ENCODE results near the gene ZFR2. TPM values are rescaled to one million over a fixed set of nuclear protein-coding genes. Genes with fewer than 3 reads are reported as not detected.

Gene ZFR2
- total RNA-seq, 1 donor, result not detected

DNA sequence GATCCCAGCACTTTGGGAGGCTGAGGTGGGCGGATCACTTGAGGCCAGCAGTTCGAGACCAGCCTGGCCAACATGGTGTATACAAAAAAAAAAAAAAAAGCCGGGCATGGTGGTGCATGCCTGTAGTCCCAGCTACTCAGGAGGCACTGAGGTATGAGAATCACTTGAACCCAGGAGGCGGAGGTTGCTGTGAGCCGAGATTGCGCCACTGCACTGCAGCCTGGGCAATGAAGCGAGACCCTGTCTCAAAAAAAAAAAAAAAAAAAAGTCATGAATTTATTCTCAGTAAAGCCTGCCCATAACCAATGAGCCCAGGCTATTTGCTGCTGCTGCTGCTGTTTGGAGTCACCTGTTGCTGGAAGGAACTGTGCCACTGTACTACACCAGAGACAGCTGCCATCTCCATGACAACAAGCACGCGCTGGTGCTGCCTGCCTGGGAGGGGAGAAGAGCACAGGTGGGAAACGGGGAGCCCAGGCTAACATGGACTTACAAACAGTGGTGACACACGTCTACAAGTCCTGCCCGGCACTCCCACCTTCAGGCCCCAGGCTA is 11.3 kb downstream of the ZFR2 start:
- DNase-seq (ENCODE audit: low read depth), result no peak
- TF ChIP-seq, protein P1, sequence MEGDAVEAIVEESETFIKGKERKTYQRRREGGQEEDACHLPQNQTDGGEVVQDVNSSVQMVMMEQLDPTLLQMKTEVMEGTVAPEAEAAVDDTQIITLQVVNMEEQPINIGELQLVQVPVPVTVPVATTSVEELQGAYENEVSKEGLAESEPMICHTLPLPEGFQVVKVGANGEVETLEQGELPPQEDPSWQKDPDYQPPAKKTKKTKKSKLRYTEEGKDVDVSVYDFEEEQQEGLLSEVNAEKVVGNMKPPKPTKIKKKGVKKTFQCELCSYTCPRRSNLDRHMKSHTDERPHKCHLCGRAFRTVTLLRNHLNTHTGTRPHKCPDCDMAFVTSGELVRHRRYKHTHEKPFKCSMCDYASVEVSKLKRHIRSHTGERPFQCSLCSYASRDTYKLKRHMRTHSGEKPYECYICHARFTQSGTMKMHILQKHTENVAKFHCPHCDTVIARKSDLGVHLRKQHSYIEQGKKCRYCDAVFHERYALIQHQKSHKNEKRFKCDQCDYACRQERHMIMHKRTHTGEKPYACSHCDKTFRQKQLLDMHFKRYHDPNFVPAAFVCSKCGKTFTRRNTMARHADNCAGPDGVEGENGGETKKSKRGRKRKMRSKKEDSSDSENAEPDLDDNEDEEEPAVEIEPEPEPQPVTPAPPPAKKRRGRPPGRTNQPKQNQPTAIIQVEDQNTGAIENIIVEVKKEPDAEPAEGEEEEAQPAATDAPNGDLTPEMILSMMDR (IDR thresholded peaks at IDR 0.05; ENCODE audit: insufficient read depth, low read length), result no peak

DNA sequence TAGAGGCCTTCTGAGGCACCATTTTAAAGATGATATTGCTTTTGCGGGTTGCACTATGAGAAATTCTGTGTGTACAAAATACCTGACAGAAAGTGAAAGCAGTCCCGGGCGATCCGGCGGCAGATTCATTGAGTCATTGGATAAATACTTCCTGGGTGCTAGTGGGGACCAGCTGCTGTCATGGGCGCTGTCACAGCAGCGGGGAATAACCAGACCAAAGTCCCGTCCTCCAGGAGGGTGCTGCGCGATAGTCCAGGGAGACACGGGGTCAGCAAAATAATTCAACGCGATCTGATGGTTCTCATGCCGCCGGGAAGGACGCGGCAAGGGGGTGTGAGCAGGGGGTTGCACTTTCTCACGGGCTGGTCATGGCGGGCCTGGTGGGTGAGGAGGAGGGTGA is 13.5 kb downstream of the ZFR2 start:
- no peak overlapping the region for H3K4me3 ChIP-seq (ENCODE audit: low read depth, low read length)
- no peak for DNase-seq (ENCODE audit: low read depth)
- TF ChIP-seq, protein P1 (IDR thresholded peaks at IDR 0.05; ENCODE audit: insufficient read depth, low read length), result no peak

More for the DNA sequence above, 11.3 kb downstream of the ZFR2 start:
- H3K4me3 ChIP-seq (ENCODE audit: low read depth, low read length), result no peak overlapping the region

DNA sequence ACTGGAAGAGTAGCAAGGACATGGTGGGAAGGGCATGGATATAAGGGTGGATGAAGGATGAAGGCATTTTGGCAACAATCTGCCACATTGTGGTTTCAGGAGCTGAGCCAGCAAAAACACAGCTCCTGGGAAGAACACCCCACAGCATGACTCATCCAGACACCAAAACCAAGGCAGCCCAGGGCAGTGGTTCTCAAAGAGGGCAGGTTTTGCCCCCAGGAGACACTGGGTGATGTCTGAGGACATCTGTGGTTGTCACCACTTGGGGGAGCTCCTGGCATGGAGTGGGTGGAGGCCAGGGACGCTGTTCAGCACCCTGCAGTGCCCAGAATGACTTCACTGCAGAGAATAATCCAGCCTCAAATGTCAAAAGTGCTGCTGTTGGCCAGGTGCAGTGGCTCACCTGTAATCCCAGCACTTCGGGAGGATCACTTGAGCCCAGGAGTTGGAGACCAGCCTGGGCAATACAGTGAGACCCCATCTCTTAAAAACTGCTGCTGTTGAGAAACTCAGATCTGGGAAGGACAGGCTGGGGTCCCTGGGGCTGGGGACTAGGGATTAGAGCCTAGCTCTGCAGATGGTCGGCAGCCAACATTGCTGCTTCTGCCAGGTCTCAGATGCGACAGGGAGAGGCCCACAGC is 16.1 kb downstream of the ZFR2 start:
- no peak overlapping the region for H3K4me3 ChIP-seq (ENCODE audit: low read depth, low read length)
- DNase-seq (ENCODE audit: low read depth), result peak; percentile 71
- TF ChIP-seq, protein P1 (IDR thresholded peaks at IDR 0.05; ENCODE audit: insufficient read depth, low read length), result peak; percentile 9

DNA sequence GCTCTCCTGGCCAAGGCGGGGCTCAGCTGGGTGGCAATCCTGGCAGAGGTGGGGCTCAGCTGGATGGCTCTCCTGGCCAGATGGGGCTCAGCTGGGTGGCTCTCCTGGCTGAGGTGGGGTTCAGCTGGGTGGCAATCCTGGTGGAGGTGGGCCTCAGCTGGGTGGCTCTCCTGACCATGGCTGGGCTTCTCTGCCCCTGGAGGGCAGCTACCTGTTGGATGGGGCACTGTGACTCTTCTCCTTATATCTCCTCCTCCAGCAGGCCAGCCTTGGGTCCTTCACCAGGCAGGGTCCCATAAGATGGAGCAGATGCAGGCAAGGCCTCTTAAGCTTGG is 16.7 kb downstream of the ZFR2 start:
- TF ChIP-seq, protein P1 (IDR thresholded peaks at IDR 0.05; ENCODE audit: insufficient read depth, low read length), result no peak
- no peak for DNase-seq (ENCODE audit: low read depth)
- H3K4me3 ChIP-seq (ENCODE audit: low read depth, low read length), result no peak overlapping the region

DNA sequence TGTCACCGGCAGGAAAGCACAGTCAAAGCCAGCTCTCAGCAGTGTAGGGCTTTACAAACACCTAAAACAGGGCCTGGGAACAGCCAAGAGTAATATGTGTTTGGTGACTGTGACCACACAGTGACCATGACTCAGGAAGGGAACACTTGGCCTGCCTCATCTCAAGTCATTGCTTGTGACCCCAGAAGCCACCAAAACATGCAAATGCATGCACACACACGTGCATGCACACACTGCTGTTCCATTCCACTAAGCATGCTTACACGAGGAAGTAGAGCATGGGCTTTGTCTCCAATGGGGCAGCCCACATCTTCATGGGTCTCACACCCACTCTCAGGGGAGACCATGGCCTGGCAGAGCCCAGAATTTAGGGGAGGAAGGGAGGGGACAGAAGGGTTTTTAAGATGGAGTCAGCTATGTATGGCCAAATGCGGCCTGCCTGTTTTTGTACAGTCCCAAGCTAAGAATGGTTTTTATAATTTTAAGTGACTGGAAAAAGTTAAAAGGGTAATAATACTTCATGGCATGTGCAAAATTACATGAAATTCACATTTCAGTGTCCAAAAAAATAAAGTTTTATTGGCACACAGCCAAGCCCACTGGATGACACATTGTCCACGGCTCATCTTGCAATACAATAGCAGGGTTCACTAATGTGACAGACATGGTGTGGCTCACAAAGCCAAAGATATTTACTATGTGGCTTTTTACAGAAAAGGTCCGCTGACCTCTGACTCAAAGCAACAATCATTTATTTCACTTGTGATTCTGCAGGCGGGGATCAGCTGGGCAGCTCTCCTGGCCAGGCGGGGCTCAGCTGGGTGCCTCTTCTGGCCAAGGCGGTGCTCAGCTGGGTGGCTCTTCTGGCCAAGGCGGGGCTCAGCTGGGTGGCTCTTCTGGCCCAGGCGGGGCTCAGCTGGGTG is 17.3 kb downstream of the ZFR2 start:
- H3K4me3 ChIP-seq (ENCODE audit: low read depth, low read length), result no peak overlapping the region
- TF ChIP-seq, protein P1 (IDR thresholded peaks at IDR 0.05; ENCODE audit: insufficient read depth, low read length), result no peak
- DNase-seq (ENCODE audit: low read depth), result peak; percentile 2

DNA sequence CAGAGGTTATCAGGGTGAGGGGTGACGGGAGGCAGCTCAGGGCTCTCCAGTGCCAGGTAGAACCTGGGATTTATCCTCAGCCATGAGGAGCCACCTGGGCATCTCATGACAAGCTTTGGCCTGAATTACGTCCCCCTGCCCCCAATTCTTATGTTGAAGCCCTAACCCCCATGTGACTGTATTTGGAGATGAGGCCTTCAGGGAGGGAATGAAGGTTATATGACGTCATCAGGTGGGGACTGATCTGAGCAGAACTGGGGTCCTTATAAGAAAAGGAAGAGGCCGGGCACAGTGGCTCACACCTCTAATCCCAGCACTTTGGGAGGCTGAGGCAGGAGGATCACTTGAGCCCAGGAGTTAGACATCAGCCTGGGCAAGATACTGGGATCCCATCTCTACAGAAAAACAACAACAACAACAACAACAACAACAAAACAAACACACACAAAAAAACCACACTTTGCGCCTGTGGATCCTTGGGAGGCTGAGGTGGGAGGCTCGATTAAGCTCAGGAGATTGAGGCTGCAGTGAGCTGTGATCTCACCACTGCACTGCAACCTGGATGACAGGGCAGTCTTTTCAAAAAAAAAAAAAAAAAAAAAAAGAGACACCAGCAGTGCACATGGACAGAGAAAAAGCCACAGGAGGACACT is 18.4 kb downstream of the ZFR2 start:
- TF ChIP-seq, protein P1 (IDR thresholded peaks at IDR 0.05; ENCODE audit: insufficient read depth, low read length), result no peak
- DNase-seq (ENCODE audit: low read depth), result no peak

More for the DNA sequence above, 18.4 kb downstream of the ZFR2 start:
- no peak overlapping the region for H3K4me3 ChIP-seq (ENCODE audit: low read depth, low read length)

Measured in fibroblast of the aortic adventitia (primary cell).